Stimulated activated CD8-positive, alpha-beta memory T cell treated with anti-CD3 and anti-CD28 coated beads, Interleukin-15, amount 100 ng/mL, for 24 hours (primary cell): ENCODE results near the gene GALNT7.
A peak's percentile ranks its signal among the peaks of the same experiment; 100 is the strongest.
"Not testable (repeated sequence)": the region's sequence is repeated elsewhere in the genome, so short reads cannot be mapped to it uniquely, and the experiment has no call there.

Experiments
- DNase-seq: peaks from one replicate; pipeline ENCODE4 v3.0.0-alpha.2; 2020; ENCODE audit warnings: low read depth

GALNT7 gene

GRCh38 chr4:173166491-173166890 lies 2.1 kb upstream of the GALNT7 start:
- DNase-seq: no peak

- DNase-seq: no peak
These were observed 734 bp upstream of the GALNT7 start for GRCh38 chr4:173167758-173168395.

- no peak for DNase-seq
These were observed 492 bp downstream of the GALNT7 start for GRCh38 chr4:173169178-173169427.

GRCh38 chr4:173169428-173170181 lies 994 bp downstream of the GALNT7 start:
- DNase-seq: peak; percentile 26

GRCh38 chr4:173170182-173170778 lies 1.7 kb downstream of the GALNT7 start:
- DNase-seq: no peak

GRCh38 chr4:173171098-173171497 lies 2.5 kb downstream of the GALNT7 start:
- no peak for DNase-seq

- no peak for DNase-seq
These were observed 3.4 kb downstream of the GALNT7 start for GRCh38 chr4:173171987-173172386.

GRCh38 chr4:173174184-173174583 lies 5.6 kb downstream of the GALNT7 start:
- no peak for DNase-seq

- DNase-seq: no peak
These were observed 6.0 kb downstream of the GALNT7 start for GRCh38 chr4:173174594-173175012.

GRCh38 chr4:173176010-173176409 lies 7.4 kb downstream of the GALNT7 start:
- DNase-seq: no peak

GRCh38 chr4:173177232-173177631 lies 8.6 kb downstream of the GALNT7 start:
- no peak for DNase-seq

GRCh38 chr4:173178144-173178543 lies 9.5 kb downstream of the GALNT7 start:
- DNase-seq: no peak

- DNase-seq: no peak
These were observed 13.2 kb downstream of the GALNT7 start for GRCh38 chr4:173181848-173182247.

GRCh38 chr4:173182403-173182802 lies 13.8 kb downstream of the GALNT7 start:
- DNase-seq: no peak

GRCh38 chr4:173183659-173184247 lies 15.1 kb downstream of the GALNT7 start:
- not testable (repeated sequence) for DNase-seq

GRCh38 chr4:173185847-173186510 lies 17.4 kb downstream of the GALNT7 start:
- no peak for DNase-seq

GRCh38 chr4:173187732-173188131 lies 19.1 kb downstream of the GALNT7 start:
- DNase-seq: no peak

- no peak for DNase-seq
These were observed 20.0 kb downstream of the GALNT7 start for GRCh38 chr4:173188648-173189047.

- DNase-seq: no peak
These were observed 20.6 kb downstream of the GALNT7 start for GRCh38 chr4:173189117-173189693.

GRCh38 chr4:173191623-173192041 lies 23.0 kb downstream of the GALNT7 start:
- DNase-seq: no peak

- no peak for DNase-seq
These were observed 24.0 kb downstream of the GALNT7 start for GRCh38 chr4:173192375-173193162.
